Ectodermal cell (in vitro differentiated cells): ENCODE measurements around the gene PIGM.
"Not testable (repeated sequence)": the region's sequence is repeated elsewhere in the genome, so short reads cannot be mapped to it uniquely, and the experiment has no call there.

ENCODE experiments used
- H3K27ac ChIP-seq: 2 replicates; pipeline ENCODE4 v1.7.0; 2013; ENCODE audit warnings: mild to moderate bottlenecking, low read depth, low read length; ENCODE audit not compliant: insufficient read depth, poor library complexity, severe bottlenecking
- H3K27me3 ChIP-seq: 2 replicates; pipeline ENCODE4 v1.7.0; 2013; ENCODE audit warnings: mild to moderate bottlenecking, low read length; ENCODE audit not compliant: insufficient read depth, control insufficient read depth, poor library complexity, severe bottlenecking
- H3K36me3 ChIP-seq: one replicate; pipeline ENCODE4 v1.7.0; 2013; ENCODE audit warnings: low read length; ENCODE audit not compliant: control insufficient read depth, insufficient read depth
- H3K4me1 ChIP-seq: one replicate; pipeline ENCODE4 v1.7.0; 2013; ENCODE audit warnings: low read length; ENCODE audit not compliant: control insufficient read depth, insufficient read depth
- H3K4me3 ChIP-seq: 2 replicates; pipeline ENCODE4 v1.7.0; 2013; ENCODE audit warnings: low read depth, low read length, control low read depth; ENCODE audit not compliant: insufficient read depth
- H3K9me3 ChIP-seq: 2 replicates; pipeline ENCODE4 v1.7.0; 2013; ENCODE audit warnings: mild to moderate bottlenecking, low read length, moderate library complexity; ENCODE audit not compliant: control insufficient read depth
- WGBS, 2 experiments: methylation state at CpG; one replicate each; pipeline ENCODE4 v1.1.7; 2013; ENCODE audit warnings: missing lambda C conversion rate in 2 of 2; 5-methylcytosine and 5-hydroxymethylcytosine counted together

Gene PIGM

DNA sequence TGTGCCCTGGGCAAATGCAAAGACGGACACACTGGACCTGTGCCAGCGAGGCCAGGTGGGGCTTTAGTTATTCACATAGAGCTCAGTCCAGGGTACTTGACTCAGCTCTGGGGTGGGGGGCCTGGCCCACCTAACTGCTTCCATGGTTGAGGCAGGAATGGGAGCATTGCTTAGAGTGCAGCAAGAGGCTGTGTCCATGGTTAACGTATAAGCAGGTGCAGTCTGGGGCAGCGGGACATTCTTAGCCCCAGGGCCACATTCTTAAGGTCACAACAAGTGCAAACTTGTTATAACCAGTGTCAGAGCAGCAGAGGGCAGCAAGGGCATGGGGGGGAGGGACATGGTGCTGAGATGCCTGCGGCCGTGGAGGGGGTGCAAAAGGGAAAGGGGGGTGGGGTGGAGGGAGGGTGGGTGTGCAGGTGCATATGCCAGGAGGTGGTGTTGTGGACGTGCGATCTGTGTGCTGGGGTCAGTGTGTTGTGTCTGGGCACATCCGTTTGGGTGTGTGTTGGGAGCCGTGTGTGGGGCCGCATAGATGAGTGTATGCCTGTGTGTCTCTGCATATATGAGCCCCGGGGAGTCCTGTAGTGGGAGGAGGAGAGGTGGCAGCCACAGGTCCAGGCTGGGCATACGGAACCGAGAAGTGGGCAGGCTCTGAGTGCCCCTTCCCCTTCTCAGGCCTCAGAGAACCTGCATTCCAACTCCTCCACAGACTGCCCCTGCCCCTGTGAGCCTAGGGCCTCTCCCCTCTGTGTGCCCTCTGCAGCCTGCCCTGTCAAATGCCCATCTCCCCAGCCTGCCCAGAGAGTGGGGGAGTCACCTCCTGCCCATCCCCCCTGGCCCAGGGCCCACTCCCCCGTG lies 29.8 kb upstream of the PIGM start:
- H3K27me3 ChIP-seq = peaks cover 12% of the 10 kb centered on the region
- no peaks in the 10 kb centered on the region for H3K9me3 ChIP-seq
- no peaks in the 10 kb centered on the region for H3K36me3 ChIP-seq
- 67% methylated on average over 15 of the region's 15 CpGs for WGBS, 2 experiments
- peaks cover 16% of the 10 kb centered on the region for H3K4me1 ChIP-seq
- H3K4me3 ChIP-seq = no peak overlapping the region
- H3K27ac ChIP-seq = no peak overlapping the region

DNA sequence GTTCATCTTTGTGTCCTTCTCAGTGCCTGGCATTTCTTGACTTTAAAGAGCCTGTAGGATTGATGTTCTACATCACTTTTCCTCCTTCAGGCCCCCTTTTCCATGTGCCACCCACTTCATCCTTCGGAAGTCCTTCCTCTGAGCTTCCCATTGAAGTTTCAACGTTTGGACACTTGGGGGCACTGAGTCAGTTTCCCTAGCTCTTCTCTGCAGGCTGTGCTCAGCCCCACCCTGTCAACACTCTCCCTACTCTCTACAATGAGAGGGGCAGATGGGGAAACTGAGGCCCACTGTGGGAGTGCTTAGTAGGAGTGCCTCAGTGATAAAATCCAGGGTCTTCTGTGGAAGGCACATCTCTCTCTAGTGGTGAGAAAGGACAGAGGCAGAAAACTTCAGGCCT lies 26.3 kb upstream of the PIGM start:
- Histone ChIP-seq H3K27ac (no peak overlapping the region), H3K4me3 (no peak overlapping the region), H3K4me1 (peaks cover 23% of the 10 kb centered on the region), H3K36me3 (no peaks in the 10 kb centered on the region), H3K9me3 (no peaks in the 10 kb centered on the region), H3K27me3 (peaks cover 26% of the 10 kb centered on the region)
- WGBS, 2 experiments = 41% methylated on average over 2 of the region's 2 CpGs

- Histone ChIP-seq H3K27ac (no peak overlapping the region), H3K9me3 (no peaks in the 10 kb centered on the region), H3K36me3 (no peaks in the 10 kb centered on the region), H3K27me3 (peaks cover 37% of the 10 kb centered on the region), H3K4me1 (peaks cover 9% of the 10 kb centered on the region), H3K4me3 (no peak overlapping the region)
- WGBS, 2 experiments = 89 to 94% methylated on average over 1 of the region's 1 CpG
These were observed 24.9 kb upstream of the PIGM start for GRCh38 chr1:160056648-160057169.

DNA sequence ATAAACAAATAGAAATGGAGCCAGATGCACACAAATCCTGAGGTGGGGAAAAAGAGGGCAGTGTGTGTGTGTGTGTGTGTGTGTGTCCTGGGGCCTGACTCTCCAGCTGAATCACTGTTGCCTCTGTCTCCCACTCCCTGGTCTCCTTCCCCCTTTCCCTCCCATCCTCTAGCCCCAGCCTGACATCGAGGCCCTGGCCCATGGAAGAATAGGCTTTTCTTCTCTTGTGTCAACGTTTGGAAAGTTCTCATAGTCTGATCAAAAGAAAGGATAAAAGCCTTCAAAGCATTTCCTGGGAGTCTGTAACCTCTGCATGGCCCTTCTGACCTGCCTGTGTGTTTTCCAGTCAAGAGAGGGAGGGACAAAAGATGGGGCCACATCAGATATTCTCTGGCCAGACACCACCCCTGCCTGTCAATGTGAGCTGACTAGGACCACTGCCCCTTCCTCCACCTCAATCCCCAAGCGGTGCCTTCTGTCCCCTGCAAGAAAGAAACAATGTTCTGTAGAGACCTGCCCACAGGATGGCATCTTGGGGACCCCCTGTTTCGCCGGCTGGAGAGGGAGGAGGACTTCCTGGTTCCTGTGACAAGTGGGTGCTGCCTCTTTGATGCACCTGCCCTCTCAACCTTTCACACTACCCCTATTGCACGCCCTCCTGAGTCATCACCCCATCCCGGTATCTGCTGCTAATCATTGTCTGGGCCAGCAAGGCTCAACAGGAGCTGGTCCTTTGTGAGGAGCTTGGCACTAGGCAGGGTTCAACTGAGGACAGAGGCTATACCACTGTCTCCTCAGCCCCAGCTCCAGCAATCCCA lies 22.0 kb upstream of the PIGM start:
- no peaks in the 10 kb centered on the region for H3K9me3 ChIP-seq
- H3K27me3 ChIP-seq = peaks cover 43% of the 10 kb centered on the region
- H3K36me3 ChIP-seq = no peaks in the 10 kb centered on the region
- H3K4me3 ChIP-seq = no peak overlapping the region
- no peak overlapping the region for H3K27ac ChIP-seq
- H3K4me1 ChIP-seq = peaks cover 12% of the 10 kb centered on the region
- WGBS, 2 experiments = 59 to 68% methylated on average over 7 of the region's 7 CpGs

DNA sequence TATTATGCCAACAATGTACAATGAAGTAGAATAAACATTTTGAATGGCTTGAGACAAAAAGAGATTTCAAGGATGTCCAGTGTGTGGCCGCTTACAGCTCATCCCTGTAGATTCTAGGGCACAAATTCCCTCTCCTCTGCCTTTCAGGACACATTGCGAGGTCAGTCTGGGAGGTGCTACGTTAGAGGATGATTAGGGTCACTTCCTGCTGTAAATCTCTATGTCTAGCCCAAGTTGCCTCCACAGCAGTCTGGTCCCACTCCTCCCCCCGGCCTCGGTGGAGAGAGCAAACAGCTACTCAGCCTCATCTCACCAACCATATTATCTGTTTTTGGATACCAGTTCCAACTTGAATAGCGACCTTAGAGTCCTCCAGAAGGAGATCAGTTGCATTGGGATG lies 21.1 kb upstream of the PIGM start:
- peaks cover 19% of the 10 kb centered on the region for H3K4me1 ChIP-seq
- H3K27me3 ChIP-seq = peaks cover 46% of the 10 kb centered on the region
- H3K9me3 ChIP-seq = no peaks in the 10 kb centered on the region
- H3K36me3 ChIP-seq = no peaks in the 10 kb centered on the region
- H3K4me3 ChIP-seq = no peak overlapping the region
- WGBS, 2 experiments = 84 to 89% methylated on average over 6 of the region's 6 CpGs
- no peak overlapping the region for H3K27ac ChIP-seq

DNA sequence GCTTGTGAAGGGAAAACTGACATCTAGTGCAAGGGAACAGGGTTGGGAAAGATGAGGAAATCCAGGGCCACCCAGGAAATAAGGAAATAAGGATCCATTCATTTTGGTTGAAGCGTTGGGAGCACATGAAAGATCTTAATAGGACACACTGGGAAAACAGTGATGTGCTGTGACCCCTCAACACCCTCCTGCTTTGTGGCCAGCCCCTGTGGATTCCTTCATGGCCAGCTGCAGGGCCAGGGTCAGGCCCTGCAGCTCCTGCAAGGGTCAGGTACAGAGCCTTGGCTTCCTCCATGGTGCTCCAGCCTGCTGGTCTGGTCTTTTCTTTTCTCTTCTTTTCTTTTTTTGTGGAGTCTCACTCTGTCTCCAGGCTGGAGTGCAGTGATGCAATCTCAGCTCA lies 18.8 kb upstream of the PIGM start:
- 96% methylated on average over 1 of the region's 1 CpG for WGBS, 2 experiments
- Histone ChIP-seq H3K36me3 (no peaks in the 10 kb centered on the region), H3K9me3 (no peaks in the 10 kb centered on the region), H3K4me3 (no peak overlapping the region), H3K27ac (no peak overlapping the region), H3K27me3 (peaks cover 40% of the 10 kb centered on the region), H3K4me1 (peaks cover 28% of the 10 kb centered on the region)

DNA sequence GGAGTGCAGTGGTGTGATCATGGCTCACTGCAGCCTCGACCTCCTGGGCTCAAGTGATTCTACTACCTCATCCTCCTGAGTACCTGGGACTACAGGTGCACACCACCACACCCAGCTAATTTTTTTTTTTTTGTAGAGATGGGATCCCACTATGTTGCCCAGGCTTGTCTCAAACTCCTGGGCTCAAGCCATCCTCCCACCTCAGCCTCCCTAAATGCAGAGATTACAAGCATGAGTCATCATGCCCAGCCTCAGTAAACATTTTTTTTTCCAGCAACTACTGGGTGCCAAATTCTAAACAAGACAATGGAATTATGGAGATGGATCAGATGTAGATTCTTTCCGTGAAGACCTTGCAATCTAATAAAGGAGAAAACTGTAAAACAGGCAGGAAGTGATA lies 18.4 kb upstream of the PIGM start:
- 85 to 92% methylated on average over 2 of the region's 2 CpGs for WGBS, 2 experiments
- H3K9me3 ChIP-seq, H3K36me3 ChIP-seq, H3K4me3 ChIP-seq, H3K27ac ChIP-seq: not testable (repeated sequence)
- peaks cover 39% of the 10 kb centered on the region for H3K27me3 ChIP-seq
- peaks cover 28% of the 10 kb centered on the region for H3K4me1 ChIP-seq

DNA sequence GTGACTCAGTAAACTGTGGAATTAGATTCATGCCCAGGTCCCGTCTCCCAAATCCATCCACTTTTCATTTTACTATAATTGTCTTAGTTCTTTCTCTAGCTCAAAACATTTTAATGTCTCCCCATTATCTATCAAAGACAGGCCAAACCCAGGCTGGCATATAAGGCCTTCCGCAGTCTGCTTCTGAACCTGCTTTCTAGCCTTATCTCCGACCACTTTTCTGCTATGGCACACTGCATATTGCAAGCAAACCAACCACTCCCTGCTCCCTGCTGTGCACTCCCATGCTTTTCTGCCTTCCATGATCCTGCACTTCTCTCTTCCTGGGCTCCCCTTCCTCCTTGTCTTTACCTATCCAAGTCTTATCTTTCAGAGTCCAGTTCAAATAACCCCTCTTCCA lies 17.3 kb upstream of the PIGM start:
- no peak overlapping the region for H3K4me3 ChIP-seq
- no peaks in the 10 kb centered on the region for H3K9me3 ChIP-seq
- no peaks in the 10 kb centered on the region for H3K36me3 ChIP-seq
- WGBS, 2 experiments = 83 to 85% methylated on average over 3 of the region's 3 CpGs
- peaks cover 39% of the 10 kb centered on the region for H3K27me3 ChIP-seq
- no peak overlapping the region for H3K27ac ChIP-seq
- H3K4me1 ChIP-seq = peaks cover 26% of the 10 kb centered on the region

DNA sequence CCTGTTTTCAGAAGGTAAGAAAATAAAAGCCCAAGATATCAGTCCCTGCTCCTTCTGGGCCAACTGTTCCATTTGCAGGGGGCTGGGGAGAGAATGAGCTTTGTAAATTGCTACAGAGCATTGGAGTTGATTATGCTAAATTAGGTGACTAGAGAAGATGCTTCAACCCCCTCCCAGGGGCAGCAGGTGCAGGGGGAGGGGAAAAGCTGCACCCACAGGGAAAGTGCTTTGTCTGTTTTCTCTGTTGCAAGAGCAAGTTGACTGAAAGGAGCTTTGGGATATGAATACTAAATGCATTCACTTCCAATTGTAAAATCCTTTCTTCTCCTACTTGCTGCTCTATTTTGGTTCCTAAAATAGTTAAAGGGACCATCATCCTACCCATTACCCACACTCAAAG lies 16.5 kb upstream of the PIGM start:
- Histone ChIP-seq H3K9me3 (no peaks in the 10 kb centered on the region), H3K4me1 (peaks cover 19% of the 10 kb centered on the region), H3K27ac (no peak overlapping the region), H3K4me3 (no peak overlapping the region), H3K27me3 (peaks cover 39% of the 10 kb centered on the region), H3K36me3 (no peaks in the 10 kb centered on the region)
